Right forelimb (tissue), 1 donor: ENCODE results near the gene KCTD8.
"Not testable (repeated sequence)": the region's sequence is repeated elsewhere in the genome, so short reads cannot be mapped to it uniquely, and the experiment has no call there.

ENCODE experiments used
- DNase-seq: peaks from one replicate; pipeline ENCODE4 v3.0.0-alpha.2; 2018

KCTD8 gene

DNA sequence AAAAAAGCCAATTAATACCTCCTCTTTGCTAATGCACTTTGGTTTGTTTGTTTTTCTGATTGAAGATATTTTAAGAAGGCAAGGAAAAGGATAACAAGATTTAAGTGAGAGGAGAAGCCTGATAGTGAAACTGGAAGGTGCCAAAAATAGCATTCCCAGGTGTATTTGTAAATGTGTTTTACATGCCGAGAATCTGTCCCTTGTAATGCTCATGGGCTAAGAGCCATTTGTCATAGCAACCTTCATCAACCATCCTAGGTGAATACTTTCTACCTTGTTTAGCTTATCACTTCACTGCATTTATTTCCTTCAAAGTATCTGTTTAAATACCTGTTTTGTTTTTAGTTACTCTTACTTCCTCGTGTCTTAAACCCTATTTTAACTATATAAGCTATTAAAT, 127.8 kb downstream of the KCTD8 start:
- DNase-seq, result no peak

DNA sequence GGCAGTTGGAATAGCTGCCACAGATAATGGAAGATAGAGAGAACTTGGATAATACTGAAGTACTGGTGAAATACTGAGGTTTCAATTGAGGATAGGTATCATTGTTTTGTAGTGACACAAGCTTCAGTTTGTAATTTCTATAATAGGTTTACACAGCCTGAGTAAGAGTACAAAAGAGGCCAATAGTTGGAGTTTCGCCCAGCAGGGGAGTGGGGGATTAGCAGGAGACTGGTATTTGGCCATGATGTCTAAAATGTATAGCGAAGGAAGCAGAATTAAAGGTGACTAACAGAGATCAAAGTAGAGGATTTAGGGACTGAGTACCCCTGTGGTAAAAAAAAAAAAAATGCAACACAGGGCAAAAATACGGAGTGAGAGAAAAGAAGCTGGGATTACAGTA, 129.5 kb downstream of the KCTD8 start:
- DNase-seq, result no peak

DNA sequence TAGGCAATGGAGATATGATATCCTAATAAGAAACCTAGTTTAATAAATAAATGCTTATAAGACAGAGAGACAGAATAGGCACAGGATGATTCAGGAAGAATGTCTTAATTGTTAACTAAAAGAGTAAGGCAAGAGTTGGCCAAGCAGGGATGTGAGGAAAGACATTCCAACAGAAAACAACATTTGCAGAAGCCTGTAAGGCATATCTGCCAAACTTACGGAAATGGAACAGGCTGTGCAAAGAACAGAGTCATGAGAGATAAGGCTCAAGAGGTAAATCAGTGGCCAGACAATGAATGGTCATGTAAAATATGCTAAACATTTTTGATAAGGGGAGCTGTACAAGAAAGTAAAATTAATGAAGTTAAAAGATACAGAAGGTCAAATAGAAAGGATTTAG, 134.9 kb downstream of the KCTD8 start:
- DNase-seq, result no peak

GRCh38 chr4:44287505-44287904, 161.1 kb downstream of the KCTD8 start:
- no peak for DNase-seq

DNA sequence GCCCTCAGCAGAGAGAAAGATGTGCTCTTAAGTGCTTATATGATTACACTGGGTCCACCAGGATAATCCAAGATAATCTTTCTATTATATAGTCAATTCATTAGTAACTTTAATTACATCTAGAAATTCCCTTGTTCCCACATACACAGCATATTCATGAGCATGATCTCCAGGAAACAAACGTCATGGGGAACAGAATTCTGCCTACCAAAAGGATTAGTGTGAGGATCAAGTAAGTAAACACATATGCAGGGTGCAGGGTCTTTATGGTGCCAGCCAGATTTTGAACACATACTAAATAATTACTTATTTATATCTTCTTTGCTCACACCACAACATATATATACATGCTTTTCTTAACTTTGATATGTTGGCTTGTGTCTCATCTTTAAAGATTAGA, 169.1 kb downstream of the KCTD8 start:
- no peak for DNase-seq

DNA sequence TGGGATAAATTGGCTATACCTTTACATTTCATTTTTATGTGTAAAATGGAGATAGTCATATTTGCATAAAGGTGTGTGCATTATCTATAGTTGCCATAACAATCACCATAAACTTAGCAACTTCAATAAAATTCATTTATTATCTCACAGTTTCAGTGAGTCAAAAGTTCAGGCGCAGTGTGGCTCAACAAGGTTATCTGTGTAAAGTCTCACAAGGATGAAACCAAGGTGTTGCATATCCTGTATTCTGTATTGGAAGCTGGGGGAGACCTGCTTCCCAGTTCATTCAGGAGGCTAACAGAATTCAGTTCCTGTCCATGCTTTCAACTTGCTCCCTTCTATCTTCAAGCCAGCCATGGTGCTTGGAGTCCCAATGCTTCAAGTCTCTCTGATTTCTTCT, 169.5 kb downstream of the KCTD8 start:
- DNase-seq, result no peak

DNA sequence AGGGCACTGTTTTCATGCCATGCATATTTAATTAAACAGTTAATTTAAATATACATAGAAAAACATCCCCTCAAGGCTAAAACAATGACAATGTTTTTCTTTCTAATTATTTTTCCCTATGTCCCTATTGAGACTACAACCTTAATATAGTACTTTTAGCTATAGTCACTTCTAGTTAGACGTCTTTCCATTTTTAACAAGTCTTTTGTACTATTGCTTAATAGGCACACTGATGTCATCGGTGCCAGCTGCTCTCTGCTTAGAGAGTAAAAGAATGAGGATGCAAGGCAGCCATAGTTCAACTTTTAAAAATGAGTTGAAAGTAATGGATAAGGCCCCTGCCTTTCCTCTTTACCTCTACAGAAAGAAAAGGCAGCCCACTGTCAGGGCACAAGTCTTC, 191.1 kb downstream of the KCTD8 start:
- DNase-seq, result no peak

DNA sequence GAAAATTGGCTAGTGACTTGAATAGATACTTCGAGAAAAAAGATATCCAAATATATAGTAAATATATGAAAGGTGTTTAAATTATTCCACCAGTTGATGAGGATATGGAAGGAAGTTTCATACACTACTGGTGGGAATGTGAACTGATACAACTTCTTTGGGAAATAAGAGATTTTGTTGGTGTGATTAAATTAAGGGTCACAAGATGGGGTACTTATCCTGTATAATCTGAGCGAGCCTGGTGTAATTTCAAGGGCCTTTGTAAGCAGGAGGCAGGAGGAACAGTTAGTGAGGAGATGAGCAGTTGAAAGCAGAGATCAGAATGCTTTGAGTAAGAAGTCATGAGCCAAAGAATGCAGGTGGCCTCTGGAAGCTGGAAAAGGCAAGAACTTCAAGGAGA, 192.2 kb downstream of the KCTD8 start:
- DNase-seq, result no peak

DNA sequence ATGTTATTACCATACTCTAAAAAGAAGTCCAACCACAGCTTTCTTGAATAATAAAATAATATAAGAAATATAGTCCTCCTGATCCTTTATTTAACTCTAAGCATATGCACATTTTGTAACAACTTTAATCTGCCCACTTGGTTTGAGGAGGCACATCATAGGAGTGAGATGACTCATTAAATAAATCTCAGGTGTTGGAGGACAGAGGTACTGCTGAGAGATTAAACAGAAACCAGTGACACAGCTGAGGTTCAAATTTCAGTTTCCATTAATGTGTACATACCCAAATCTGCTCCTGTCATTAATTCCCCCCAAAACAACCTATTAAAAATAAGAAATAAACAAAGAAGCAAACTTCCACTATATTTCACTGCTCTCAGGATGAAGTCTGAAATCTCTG, 211.0 kb downstream of the KCTD8 start:
- no peak for DNase-seq

GRCh38 chr4:44235897-44236296, 212.7 kb downstream of the KCTD8 start:
- no peak for DNase-seq

GRCh38 chr4:44232262-44232661, 216.3 kb downstream of the KCTD8 start:
- no peak for DNase-seq

DNA sequence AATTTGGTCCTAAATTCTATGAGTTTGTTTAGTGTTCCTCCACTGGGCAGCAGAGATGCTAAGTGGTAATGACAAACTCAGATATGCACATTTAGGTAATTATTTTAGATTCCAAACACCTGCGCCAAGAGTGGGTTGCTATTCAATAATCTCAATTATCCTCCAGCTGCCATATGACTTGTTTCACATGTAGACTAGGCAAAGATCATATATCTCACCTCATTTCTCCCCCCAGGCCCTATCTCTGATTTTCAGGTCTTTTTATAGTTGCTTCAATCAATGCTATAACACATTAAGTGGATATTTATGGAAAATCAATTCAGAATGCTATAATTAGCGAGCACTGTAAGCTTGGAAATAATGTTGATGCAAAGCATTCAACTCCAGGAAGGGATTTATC, 217.6 kb downstream of the KCTD8 start:
- DNase-seq, result no peak

DNA sequence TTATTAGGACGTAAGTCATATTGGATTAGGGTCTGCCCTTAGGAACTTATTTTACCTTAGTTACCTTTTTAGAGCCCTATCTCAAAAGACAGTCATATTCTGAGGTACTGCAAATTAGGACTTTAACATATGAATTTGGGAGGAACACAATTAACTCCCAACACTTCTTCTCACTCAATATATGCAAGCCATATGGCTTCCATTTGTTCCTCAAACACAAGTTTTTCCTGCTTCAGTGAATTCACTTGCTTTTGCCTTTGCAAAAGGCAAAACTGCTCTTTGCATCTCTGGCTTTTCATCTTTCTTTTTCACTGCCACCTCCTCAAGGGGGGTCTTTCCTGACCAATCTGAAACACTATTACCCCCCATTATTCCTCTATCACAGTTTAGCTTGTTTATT, 220.3 kb downstream of the KCTD8 start:
- DNase-seq, result no peak

GRCh38 chr4:44221407-44221806, 227.2 kb downstream of the KCTD8 start:
- no peak for DNase-seq

DNA sequence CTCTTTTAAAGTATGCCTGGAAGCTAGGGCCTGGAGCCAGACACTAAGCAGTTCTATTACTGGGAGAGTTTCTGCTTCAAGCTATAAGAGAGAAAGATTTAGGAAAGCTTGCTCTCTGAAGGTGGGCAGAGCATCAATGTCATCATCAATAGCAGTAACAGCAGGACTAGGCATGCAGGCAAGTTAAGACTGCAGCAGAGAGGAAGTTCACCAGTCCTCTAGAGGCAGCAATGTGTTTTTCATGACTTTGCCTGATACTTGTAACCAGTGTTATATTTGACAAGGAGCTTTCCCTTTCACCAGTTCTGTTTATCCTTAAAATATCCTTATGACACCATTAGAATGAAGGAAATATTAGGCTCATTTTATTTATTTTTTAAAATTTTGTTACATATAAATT, 237.9 kb downstream of the KCTD8 start:
- DNase-seq, result no peak

GRCh38 chr4:44196796-44197195, 251.8 kb downstream of the KCTD8 start:
- DNase-seq, result no peak

DNA sequence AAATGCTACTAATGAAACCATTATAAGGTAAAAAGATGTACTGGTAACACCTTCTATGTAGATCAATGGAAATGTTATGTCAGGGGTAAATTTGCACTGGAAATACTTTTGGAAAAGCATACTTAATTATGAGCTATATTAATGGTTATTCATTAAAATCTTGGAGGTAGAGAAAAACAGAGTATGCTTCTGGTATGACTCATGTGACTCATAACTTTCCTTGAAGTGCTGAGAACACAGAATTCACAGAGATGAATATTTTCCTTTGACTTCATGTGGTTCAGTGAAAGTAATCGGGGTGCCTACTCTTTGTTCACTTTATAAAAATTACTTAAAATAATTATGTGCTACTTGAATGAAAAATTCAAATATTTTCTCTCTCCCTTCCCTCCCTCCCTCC, 254.2 kb downstream of the KCTD8 start:
- no peak for DNase-seq

GRCh38 chr4:44186850-44187246, 261.8 kb downstream of the KCTD8 start:
- DNase-seq, result no peak

- DNase-seq, result no peak
Measured at GRCh38 chr4:44186096-44186849, 262.3 kb downstream of the KCTD8 start.

GRCh38 chr4:44181491-44182349, 266.9 kb downstream of the KCTD8 start:
- DNase-seq, result not testable (repeated sequence)

- not testable (repeated sequence) for DNase-seq
Measured at GRCh38 chr4:44167766-44168165, 280.8 kb downstream of the KCTD8 start.

DNA sequence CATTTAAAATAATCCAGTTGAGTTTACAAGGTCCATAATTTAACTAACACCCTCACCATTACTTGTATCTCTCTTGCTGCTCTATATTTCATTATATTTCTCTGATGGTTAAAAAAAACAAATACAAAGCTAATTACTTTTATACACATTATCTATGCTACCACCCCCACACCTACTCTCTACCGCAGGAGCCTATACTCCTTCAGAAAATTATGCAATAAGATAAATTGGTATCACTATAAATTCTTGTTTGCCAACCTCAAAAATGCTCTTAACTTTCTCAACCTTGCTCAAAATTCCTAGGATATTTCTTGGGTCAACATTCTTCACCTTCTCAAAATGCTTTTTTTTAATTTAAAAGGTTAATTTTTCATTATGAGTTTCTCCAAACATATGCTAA, 282.7 kb downstream of the KCTD8 start:
- DNase-seq, result no peak

GRCh38 chr4:44162538-44163270, 285.9 kb downstream of the KCTD8 start:
- no peak for DNase-seq

DNA sequence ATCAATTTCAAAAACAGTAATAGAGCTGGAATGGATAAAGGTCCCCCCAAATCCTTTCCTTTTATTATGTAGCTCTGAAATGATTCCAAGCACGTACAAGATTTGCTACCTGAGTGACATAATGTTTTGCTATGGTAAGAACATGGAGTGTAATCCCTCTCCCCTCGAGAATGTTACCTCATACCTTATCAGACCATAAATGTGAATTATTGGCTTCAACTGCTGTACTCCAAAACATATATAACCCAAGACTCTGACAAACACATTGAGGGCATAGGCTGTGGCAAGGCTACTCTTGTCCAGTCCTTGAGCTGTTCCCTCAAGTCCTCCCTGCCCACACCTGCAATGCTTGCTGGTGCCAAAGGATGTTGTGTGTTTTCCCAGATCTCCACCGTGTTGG, 286.9 kb downstream of the KCTD8 start:
- no peak for DNase-seq
